HG03575 (cell line): ENCODE data around the gene ESPL1.

Source experiments
- ATAC-seq: cut with Tn5 transposase; IDR thresholded peaks from one replicate; pipeline ENCODE4 v1.9.1; 2021; ENCODE audit not compliant: unreplicated experiment, insufficient number of reproducible peaks, low FRiP score; ENCODE audit errors: extremely low read depth

Gene ESPL1

GRCh38 chr12:53230108-53230845 is 37.8 kb upstream of the ESPL1 start:
- no peak for ATAC-seq

DNA sequence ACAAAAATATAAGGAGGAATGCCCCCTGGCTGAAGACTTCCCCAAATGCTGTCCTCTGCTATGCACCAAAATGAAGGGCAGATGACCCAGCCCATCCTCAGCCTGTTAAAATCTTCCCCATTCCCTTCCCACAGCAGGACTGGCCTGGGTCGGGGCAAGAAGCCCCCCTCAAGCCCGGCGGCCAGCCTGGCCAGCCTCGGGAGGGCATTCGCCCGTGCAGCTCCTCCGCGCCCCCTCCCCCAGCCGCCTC is 36.5 kb upstream of the ESPL1 start:
- ATAC-seq, result no peak

GRCh38 chr12:53231921-53232645 is 36.0 kb upstream of the ESPL1 start, which contains the start of gene RARG:
TSS of gene RARG (minus strand) at chr12:53232209. CDS start at chr12:53227545, 4,664 bp downstream.
- ATAC-seq, result no peak

- ATAC-seq, result no peak
Observed at GRCh38 chr12:53232646-53233461, 35.2 kb upstream of the ESPL1 start.

DNA sequence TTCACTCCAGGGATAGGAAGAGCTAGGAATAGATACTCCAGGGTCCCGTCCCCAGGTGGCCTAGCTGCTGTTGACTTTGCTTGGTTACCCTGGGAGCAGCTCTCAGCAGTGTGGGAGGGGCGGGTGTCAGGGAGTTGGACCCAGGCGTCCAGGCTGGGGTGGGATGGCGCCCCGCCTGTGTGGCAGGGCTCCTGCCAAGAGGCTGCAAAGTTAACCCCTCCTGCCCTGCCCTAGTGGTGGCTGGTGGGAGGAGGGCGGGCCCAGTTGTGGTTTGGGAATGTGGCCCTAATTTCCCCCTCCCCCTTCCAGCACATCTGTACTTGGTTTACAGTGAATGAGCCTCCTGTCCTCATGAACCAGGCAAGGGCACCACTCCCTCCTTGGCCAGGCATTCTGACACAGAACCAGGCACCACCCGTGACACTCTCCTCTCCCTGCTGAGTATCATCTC is 34.4 kb upstream of the ESPL1 start:
- no peak for ATAC-seq

GRCh38 chr12:53234271-53234914 is 33.7 kb upstream of the ESPL1 start:
- ATAC-seq, result no peak

GRCh38 chr12:53235164-53235563 is 32.9 kb upstream of the ESPL1 start:
- no peak for ATAC-seq

DNA sequence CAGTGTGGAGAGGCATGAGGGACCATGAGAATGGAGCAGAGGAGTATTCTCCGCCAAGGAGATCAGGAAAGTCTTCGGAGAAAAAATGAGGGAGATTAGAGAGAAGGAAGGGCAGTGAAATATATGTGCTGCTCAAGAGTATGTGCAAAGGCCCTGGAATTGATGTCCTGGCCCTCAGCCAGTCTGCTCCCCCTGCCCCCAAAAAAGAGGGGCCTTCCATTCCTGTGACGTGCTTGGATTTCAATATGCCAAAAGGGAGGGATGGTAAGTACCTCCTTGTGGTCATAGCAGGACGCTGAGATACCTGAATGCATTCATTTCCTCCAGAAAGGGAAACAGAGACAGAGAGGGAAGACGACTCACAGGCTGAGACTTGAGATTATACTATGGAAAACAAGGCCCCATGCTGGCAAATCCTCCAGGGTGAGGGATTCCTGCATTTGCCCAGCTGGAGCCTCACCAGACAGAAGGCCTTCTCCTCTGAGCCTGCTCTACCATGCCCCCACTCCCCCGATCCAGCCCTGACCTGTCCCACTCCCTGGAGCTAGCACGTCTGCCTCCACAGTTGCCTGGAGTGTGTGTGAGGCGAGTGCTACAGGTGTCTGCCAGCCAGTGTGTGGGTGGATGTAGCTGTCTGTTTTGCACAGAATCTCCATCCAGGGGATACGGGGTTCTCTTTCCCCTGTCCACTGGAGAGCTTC is 32.2 kb upstream of the ESPL1 start:
- no peak for ATAC-seq

DNA sequence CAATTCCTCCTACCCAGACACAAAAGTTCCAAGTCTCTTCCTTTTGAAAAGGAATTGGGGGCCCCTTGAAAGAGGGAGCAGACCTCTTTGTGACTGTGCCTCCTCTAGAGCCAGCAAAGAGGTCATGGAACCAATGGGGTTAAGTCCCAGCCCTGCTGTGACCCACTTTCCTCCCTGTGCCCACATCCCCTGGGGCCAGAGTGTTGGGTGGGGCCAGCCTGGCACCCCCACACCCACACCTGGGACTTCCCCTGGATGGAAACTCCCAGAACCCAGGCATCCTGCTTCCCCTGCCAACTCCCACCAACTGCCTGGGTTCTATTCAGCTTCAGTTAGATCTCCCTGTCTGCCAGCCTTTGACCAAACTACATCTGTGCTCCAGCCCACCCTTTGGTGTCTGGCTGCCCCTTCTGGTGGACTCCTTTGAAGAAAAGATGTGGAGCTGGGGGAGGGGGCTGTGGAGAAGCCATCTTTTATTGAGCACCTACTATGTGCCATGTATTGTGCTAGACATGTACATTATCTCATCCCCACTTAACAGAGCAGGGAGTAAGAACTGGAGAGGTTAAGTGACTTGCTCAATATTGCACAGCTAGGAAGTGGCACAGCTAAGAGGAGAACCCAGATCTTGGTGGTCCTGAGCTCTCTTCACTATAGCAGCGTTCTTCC is 31.5 kb upstream of the ESPL1 start:
- no peak for ATAC-seq

GRCh38 chr12:53239643-53240258 is 28.3 kb upstream of the ESPL1 start:
- no peak for ATAC-seq

- ATAC-seq, result no peak
Observed at GRCh38 chr12:53241623-53242412, 26.3 kb upstream of the ESPL1 start.

GRCh38 chr12:53244337-53244736 is 23.8 kb upstream of the ESPL1 start:
- no peak for ATAC-seq

- no peak for ATAC-seq
Observed at GRCh38 chr12:53245286-53245685, 22.8 kb upstream of the ESPL1 start.

- ATAC-seq, result no peak
Observed at GRCh38 chr12:53251477-53252348, 16.4 kb upstream of the ESPL1 start.

GRCh38 chr12:53252349-53252916 is 15.7 kb upstream of the ESPL1 start:
- ATAC-seq, result no peak

DNA sequence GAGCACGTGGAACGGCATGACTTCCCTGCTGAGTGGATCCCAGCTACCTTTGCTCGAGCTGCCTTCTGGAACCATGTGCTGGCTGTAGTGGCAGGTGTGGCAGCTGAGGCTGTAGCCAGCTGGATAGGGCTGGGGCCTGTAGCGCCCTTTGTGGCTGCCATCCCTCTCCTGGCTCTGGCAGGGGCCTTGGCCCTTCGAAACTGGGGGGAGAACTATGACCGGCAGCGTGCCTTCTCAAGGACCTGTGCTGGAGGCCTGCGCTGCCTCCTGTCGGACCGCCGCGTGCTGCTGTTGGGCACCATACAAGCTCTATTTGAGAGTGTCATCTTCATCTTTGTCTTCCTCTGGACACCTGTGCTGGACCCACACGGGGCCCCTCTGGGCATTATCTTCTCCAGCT is 14.8 kb upstream of the ESPL1 start:
- ATAC-seq, result no peak
